ENCODE measurements around the gene CNKSR3. TPM values are rescaled to one million over a fixed set of nuclear protein-coding genes. Genes with fewer than 3 reads are reported as not detected.

The CNKSR3 gene
- total and polyA plus RNA-seq, 2 donors from 2014 or later, result 13.8 to 63.1 TPM

DNA sequence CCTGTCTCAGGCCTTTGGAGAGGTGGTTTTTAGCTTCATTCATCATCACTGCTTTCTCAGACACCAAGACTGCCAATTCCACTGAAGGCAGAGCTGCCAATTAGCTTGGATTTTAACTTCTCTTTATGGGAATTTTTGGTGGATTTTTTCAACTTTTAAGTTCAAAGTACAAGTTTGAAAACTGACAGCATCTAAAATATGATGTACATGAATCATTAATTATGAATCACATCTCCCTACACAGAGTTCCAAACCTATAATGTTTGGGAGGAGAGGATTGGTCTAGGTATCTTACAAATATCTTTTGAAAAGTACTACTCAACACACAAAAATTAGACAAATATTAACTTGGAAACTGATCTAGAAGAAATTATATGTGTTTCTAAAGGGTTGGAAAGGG is 25.5 kb downstream of the CNKSR3 start:
- DNase-seq (no peak), FAIRE-seq (no peak)
- H3K9ac ChIP-seq (ENCODE audit: low read length in 3 of 3), result no peak overlapping the region
- no peaks in the 10 kb centered on the region for H3K27me3 ChIP-seq (ENCODE audit: control insufficient read depth, insufficient read depth, low read length)
- H3K4me3 ChIP-seq (ENCODE audit: low read length in 3 of 3), result no peak overlapping the region
- H3K36me3 ChIP-seq (ENCODE audit: control insufficient read depth in 2 of 3, insufficient read depth in 3 of 3, low read length in 3 of 3), result no peaks in the 10 kb centered on the region
- no peaks in the 10 kb centered on the region for H3K9me3 ChIP-seq (ENCODE audit: control insufficient read depth in 2 of 3, insufficient read depth in 1 of 3, low read length in 3 of 3)
- peaks cover 13 to 41% (median 19%) of the 10 kb centered on the region in 3 donors for H3K4me1 ChIP-seq (ENCODE audit: control insufficient read depth in 2 of 3, insufficient read depth in 2 of 3, low read depth in 1 of 3, low read length in 3 of 3)
- H3K27ac ChIP-seq (ENCODE audit: low read depth in 2 of 2, low read length in 2 of 2), result no peak overlapping the region
- TF ChIP-seq, protein P1, sequence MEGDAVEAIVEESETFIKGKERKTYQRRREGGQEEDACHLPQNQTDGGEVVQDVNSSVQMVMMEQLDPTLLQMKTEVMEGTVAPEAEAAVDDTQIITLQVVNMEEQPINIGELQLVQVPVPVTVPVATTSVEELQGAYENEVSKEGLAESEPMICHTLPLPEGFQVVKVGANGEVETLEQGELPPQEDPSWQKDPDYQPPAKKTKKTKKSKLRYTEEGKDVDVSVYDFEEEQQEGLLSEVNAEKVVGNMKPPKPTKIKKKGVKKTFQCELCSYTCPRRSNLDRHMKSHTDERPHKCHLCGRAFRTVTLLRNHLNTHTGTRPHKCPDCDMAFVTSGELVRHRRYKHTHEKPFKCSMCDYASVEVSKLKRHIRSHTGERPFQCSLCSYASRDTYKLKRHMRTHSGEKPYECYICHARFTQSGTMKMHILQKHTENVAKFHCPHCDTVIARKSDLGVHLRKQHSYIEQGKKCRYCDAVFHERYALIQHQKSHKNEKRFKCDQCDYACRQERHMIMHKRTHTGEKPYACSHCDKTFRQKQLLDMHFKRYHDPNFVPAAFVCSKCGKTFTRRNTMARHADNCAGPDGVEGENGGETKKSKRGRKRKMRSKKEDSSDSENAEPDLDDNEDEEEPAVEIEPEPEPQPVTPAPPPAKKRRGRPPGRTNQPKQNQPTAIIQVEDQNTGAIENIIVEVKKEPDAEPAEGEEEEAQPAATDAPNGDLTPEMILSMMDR (IDR thresholded peaks at IDR 0.05; ENCODE audit: borderline replicate concordance, extremely low read depth, insufficient read depth), result no peak
- intact Hi-C loops (cut with DNase I), result no loop called here

DNA sequence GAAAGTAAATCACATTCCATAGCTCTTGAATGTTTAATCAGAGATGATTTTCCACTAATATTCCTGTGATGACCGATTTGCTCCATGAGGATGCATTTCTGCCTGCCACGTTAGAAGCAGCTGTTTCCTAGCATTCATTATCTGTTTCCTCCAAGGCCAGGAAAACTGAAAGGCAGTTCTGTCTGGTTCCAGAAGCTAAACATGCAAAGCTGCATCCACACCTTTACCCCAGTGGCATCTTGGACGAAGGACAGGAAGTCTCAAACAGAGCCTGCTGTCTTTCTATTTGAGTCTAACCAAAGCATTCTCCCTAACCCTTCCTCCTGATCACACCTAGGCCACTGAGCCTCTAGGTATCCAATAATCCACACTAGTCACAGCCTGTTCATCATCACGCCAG is 27.6 kb downstream of the CNKSR3 start:
- H3K36me3 ChIP-seq (ENCODE audit: control insufficient read depth in 2 of 3, insufficient read depth in 3 of 3, low read length in 3 of 3), result no peaks in the 10 kb centered on the region
- no peak overlapping the region for H3K4me3 ChIP-seq (ENCODE audit: low read length in 3 of 3)
- FAIRE-seq (no peak), DNase-seq (peak in 1 of 5 donors; percentile 77)
- H3K27me3 ChIP-seq (ENCODE audit: control insufficient read depth, insufficient read depth, low read length), result no peaks in the 10 kb centered on the region
- TF ChIP-seq, protein P1 (IDR thresholded peaks at IDR 0.05; ENCODE audit: borderline replicate concordance, extremely low read depth, insufficient read depth), result no peak
- H3K4me1 ChIP-seq (ENCODE audit: control insufficient read depth in 2 of 3, insufficient read depth in 2 of 3, low read depth in 1 of 3, low read length in 3 of 3), result peaks cover 18 to 42% (median 19%) of the 10 kb centered on the region in 3 donors
- peak overlapping the region in 1 of 2 donors; percentile 28 for H3K27ac ChIP-seq (ENCODE audit: low read depth in 2 of 2, low read length in 2 of 2)
- no peaks in the 10 kb centered on the region for H3K9me3 ChIP-seq (ENCODE audit: control insufficient read depth in 2 of 3, insufficient read depth in 1 of 3, low read length in 3 of 3)
- no peak overlapping the region for H3K9ac ChIP-seq (ENCODE audit: low read length in 3 of 3)
- intact Hi-C loops (cut with DNase I), result no loop called here

DNA sequence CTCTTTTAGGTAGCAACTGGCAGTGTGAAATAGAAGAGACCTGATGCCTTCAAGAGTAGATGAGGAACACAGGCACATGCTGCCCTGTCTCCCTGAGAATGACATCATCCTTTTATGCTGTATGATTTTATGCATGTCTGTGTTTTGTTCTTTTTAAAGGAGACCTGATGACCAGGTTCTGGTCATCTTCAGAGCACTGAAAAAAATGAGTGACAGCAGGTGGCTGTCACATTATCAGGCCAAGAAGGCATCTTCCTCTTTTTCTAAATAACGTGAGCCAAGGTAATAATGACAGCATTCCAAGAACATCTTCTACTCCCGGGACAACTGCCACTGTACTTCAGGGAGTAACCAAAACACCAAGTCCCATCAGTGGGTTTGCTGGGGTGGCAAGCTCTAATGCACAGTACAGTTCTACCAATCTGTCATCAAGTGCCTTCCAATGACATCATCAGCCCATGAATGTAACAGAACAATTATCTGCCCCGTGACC is 28.9 kb downstream of the CNKSR3 start:
- no peaks in the 10 kb centered on the region for H3K9me3 ChIP-seq (ENCODE audit: control insufficient read depth in 2 of 3, insufficient read depth in 1 of 3, low read length in 3 of 3)
- H3K36me3 ChIP-seq (ENCODE audit: control insufficient read depth in 2 of 3, insufficient read depth in 3 of 3, low read length in 3 of 3), result peaks cover 0 to 2% (median 0%) of the 10 kb centered on the region in 3 donors
- H3K9ac ChIP-seq (ENCODE audit: low read length in 3 of 3), result no peak overlapping the region
- TF ChIP-seq, protein P1 (IDR thresholded peaks at IDR 0.05; ENCODE audit: borderline replicate concordance, extremely low read depth, insufficient read depth), result no peak
- H3K27me3 ChIP-seq (ENCODE audit: control insufficient read depth, insufficient read depth, low read length), result no peaks in the 10 kb centered on the region
- no peak overlapping the region for H3K27ac ChIP-seq (ENCODE audit: low read depth in 2 of 2, low read length in 2 of 2)
- intact Hi-C loops (cut with DNase I), result no loop called here
- no peak overlapping the region for H3K4me3 ChIP-seq (ENCODE audit: low read length in 3 of 3)
- FAIRE-seq (no peak), DNase-seq (no peak)
- peaks cover 20 to 34% (median 22%) of the 10 kb centered on the region in 3 donors for H3K4me1 ChIP-seq (ENCODE audit: control insufficient read depth in 2 of 3, insufficient read depth in 2 of 3, low read depth in 1 of 3, low read length in 3 of 3)

Measured in kidney (tissue), 14 donors.